Stimulated activated CD8-positive, alpha-beta memory T cell treated with anti-CD3 and anti-CD28 coated beads, Interleukin-4, amount 100 ng/mL, for 24 hours (primary cell): ENCODE data around the gene CLIC6.
"Not testable (repeated sequence)": the region's sequence is repeated elsewhere in the genome, so short reads cannot be mapped to it uniquely, and the experiment has no call there.

Experiments used
- DNase-seq: peaks from one replicate; pipeline ENCODE4 v3.0.0-alpha.2; 2020; ENCODE audit warnings: low read depth

The CLIC6 gene

GRCh38 chr21:34653522-34653921 is 15.3 kb upstream of the CLIC6 start:
- no peak for DNase-seq

DNA sequence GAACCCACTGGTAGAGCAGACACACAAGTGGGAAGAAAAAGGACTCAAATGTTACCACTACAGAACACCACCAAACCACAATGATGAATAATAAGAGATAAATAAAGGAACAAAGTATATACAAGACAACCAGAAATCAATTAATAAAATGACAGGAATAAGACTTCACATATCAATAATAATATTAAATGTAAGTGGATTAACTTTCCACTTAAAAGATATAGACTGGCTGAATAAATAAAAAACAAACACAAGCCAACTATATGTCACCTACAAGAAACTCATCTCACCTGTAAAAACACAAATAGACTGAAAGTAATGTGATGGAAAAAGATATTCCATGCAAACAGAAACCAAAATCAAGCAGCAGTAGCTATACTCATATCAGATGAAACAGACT is 6.9 kb upstream of the CLIC6 start:
- no peak for DNase-seq

DNA sequence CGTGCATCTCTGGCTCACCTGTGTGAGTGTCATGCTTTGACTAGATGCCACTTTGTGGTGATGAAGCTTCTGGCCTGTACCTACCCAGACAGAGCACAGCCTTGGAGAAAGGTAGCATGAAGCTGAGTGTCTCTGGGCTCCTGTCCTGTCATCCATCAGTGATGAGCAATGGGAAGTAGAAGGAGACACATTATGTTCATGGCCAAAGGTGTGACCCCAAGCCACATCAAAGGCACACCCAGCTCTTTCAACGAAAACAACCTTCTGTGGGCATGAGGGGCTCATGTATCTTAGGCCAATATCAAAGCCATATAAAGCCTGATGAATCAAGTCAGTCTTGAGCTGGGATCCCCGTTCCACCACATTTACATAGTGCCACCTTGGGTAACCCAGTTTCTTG is 1.0 kb upstream of the CLIC6 start:
- no peak for DNase-seq

GRCh38 chr21:34669149-34669879 is 520 bp downstream of the CLIC6 start:
- no peak for DNase-seq

DNA sequence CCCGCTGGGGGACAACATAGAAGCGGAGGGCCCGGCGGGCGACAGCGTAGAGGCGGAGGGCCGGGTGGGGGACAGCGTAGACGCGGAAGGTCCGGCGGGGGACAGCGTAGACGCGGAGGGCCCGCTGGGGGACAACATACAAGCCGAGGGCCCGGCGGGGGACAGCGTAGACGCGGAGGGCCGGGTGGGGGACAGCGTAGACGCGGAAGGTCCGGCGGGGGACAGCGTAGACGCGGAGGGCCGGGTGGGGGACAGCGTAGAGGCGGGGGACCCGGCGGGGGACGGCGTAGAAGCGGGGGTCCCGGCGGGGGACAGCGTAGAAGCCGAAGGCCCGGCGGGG is 1.1 kb downstream of the CLIC6 start:
- not testable (repeated sequence) for DNase-seq

- DNase-seq = no peak
Observed at GRCh38 chr21:34670220-34670961, 1.6 kb downstream of the CLIC6 start.

- DNase-seq = no peak
Observed at GRCh38 chr21:34670962-34671348, 2.2 kb downstream of the CLIC6 start.

DNA sequence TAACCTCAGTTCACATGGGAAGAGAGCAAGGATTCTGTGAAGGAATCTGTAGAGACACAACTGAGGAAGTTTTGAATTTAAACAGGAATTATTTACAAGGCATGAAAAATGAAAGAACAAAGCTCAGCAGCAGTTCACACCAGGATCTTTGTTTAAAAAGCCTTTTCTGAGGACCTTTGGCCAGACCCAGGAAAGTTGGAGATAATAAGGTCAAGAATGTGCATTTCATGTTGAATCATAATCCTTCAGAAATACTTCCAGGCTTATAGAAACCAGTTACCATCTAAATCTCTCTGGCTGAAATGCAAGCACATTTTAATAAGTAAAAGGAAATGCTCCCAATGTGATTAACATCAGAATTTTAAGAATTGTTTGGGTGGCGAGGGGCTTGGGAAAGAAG is 2.7 kb downstream of the CLIC6 start:
- DNase-seq = no peak

DNA sequence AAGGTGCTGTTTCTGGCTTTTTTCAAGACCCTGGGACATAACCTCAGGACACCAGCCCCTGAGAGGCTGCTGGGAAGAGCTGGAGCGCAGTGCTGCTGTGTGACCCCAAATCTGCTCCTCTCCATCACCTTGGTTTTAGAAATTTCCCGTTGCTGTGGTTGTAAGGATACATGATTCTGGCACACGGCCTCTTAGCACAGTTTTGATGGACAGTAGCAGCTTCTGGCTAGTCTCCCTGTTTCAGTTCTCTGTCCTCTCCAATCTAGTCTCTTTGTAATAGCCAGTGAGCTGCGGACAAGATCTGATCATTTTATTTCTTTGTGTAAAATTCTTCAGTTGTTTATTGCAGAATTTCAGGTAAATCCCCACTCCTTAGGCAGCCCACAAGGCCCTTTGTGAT is 3.1 kb downstream of the CLIC6 start:
- no peak for DNase-seq

DNA sequence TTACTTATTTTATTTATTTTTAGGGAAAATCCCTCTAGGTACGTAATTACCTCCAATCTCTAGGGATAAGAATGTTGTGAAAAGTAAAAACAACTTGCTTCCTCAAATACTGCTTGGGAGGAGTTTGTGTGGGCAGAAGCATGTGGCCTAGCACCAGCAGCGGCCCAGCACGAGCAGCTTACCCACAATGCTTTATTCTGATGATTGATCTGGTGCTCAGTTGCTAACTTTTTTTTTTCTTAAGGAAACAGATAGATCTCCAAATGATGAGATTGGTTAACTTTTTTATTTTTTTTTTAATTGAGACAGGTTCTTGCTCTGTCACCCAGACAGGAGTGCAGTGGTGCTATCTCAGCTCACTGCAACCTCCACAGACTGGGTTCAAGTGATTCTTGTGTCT is 4.2 kb downstream of the CLIC6 start:
- DNase-seq = no peak

GRCh38 chr21:34674468-34674867 is 5.7 kb downstream of the CLIC6 start:
- DNase-seq = no peak

- no peak for DNase-seq
Observed at GRCh38 chr21:34675871-34676270, 7.1 kb downstream of the CLIC6 start.

DNA sequence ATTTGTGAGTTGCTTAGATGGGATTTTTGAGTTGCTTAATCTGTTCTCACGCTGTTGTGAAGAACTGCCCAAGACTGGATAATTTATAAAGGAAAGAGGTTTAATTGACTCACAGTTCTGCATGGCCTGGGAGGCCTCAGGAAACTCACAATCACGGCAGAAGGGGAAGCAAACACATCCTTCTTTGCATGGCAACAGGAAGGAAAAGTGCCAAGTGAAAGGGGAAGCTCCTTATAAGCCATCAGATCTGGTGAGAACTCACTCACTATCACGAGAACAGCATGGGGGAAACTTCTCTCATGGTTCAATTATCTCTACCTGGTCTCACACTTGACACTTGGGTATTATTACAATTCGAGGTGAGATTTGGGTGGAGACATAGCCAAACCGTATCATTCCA is 10.3 kb downstream of the CLIC6 start:
- no peak for DNase-seq

DNA sequence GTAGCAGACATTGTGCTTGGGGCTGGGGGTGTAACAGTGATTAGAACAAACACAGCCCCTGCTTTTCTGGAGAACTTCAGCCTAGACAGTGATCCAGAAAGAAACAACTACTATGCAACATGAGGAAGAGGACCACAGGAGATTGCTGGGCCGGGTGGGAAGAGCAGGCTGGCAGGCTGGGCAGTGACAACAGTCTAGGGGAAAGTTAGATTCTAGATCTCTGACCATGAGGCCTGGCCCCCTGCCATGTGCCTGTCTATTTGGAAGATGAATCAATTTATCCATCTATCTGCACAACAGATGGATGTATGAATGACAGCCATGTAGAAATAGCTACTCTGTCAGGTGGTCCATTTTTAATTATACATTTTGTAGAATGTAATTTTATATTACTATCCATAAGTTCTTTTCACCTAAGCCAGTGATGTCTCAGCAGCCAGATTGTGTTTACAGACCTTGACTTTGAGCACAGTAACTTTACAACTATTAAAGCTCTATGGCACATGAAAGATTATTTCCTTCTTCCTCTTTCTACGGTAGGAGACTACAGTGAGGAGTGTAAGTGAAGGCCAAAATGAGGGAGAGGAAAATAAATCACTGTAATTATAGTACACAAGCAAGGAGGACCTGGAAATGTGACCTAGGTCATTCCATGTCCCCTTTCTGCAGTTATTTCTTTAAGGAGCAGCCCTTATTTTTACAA is 15.5 kb downstream of the CLIC6 start:
- no peak for DNase-seq

DNA sequence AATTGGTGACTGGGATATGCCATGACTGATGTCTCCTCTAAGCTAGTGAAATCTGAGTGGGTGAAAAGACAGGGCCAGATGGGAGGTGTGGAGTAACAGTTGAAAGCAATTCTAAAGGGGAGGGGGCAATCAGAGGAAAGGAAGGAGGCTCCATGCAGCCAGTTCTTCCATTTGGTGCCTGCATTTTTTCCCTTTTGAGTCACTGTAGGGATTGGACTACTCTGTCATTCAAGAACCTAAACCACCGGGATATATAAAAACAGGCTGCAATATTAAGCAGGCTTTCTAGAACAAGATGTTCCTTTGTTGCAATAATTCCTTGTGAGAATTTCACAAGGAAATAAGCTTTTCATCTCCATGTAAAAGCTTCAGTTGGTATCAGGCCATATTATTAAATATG is 18.3 kb downstream of the CLIC6 start:
- DNase-seq = no peak

- no peak for DNase-seq
Observed at GRCh38 chr21:34687745-34688144, 19.0 kb downstream of the CLIC6 start.

GRCh38 chr21:34688145-34688544 is 19.4 kb downstream of the CLIC6 start:
- DNase-seq = no peak

- no peak for DNase-seq
Observed at GRCh38 chr21:34688715-34689114, 19.9 kb downstream of the CLIC6 start.

GRCh38 chr21:34690041-34690792 is 21.4 kb downstream of the CLIC6 start:
- DNase-seq = no peak

GRCh38 chr21:34690793-34691175 is 22.0 kb downstream of the CLIC6 start:
- DNase-seq = no peak

- no peak for DNase-seq
Observed at GRCh38 chr21:34691390-34692032, 22.7 kb downstream of the CLIC6 start.

GRCh38 chr21:34692458-34693020 is 23.7 kb downstream of the CLIC6 start:
- DNase-seq = no peak
